Adrenal gland (tissue), 5 donors: Measurements from ENCODE around the gene SYNPO2.

Experiments used
- POLR2A ChIP-seq, 2 donors: fragments of 450-650 bp; IDR thresholded peaks; one replicate each; pipeline ENCODE4 v1.6.1; 2017; ENCODE audit warnings: antibody characterized with exemption in 2 of 2, mild to moderate bottlenecking in 2 of 2, moderate library complexity in 1 of 2
- TF ChIP-seq, protein P1 (sequence below), 6 experiments: fragments of 450-650 bp in 4 of 6; fragments of 200-600 bp in 2 of 6; sonication (generic) in 1 of 6; IDR thresholded peaks; 1 replicate in 5 of 6; 2 replicates in 1 of 6; pipeline versions ENCODE4 v1.5.1 to v1.8.0; 2016 to 2021; ENCODE audit warnings: antibody characterized with exemption in 6 of 6, mild to moderate bottlenecking in 2 of 6, moderate library complexity in 1 of 6
- donor health status: DM: no; HTN: no; CAD: no.

GRCh38 chr4:119014658-119015057, 126.0 kb downstream of the SYNPO2 start:
- TF ChIP-seq, protein P1, sequence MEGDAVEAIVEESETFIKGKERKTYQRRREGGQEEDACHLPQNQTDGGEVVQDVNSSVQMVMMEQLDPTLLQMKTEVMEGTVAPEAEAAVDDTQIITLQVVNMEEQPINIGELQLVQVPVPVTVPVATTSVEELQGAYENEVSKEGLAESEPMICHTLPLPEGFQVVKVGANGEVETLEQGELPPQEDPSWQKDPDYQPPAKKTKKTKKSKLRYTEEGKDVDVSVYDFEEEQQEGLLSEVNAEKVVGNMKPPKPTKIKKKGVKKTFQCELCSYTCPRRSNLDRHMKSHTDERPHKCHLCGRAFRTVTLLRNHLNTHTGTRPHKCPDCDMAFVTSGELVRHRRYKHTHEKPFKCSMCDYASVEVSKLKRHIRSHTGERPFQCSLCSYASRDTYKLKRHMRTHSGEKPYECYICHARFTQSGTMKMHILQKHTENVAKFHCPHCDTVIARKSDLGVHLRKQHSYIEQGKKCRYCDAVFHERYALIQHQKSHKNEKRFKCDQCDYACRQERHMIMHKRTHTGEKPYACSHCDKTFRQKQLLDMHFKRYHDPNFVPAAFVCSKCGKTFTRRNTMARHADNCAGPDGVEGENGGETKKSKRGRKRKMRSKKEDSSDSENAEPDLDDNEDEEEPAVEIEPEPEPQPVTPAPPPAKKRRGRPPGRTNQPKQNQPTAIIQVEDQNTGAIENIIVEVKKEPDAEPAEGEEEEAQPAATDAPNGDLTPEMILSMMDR (IDR thresholded peaks at IDR 0.05), result no peak
- no peak for TF ChIP-seq POLR2A (IDR thresholded peaks at IDR 0.05)
